Fibroblast of upper back skin (primary cell): ENCODE measurements around the gene RBMY1J.
"Not testable (repeated sequence)": the region's sequence is repeated elsewhere in the genome, so short reads cannot be mapped to it uniquely, and the experiment has no call there.

Source experiments
- DNase-seq: peaks from one replicate; pipeline ENCODE4 v3.0.0-alpha.2; 2013

RBMY1J gene

DNA sequence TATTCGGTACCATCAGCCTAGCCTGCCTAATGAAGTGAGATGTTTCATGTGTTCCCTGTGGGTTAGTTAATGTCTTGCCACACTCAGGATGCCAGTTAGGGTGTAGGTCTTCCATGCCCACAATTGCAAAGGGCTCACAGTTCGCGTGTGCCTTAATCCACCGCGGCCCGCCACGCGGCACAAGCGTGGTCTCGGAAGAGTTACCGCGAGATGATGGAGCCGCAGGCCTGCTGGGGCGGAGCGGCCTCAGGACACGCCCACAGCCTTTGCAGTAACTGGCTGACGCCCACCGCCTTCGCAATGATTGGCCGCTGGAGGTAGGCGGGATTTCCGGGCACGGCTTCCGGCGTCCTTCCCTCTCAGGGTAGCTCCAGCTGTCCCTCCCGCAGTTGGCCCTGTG lies at the start of gene RBMY1J:
Gene RBMY1J (plus strand): TSS at position 301 of the 400 bp plus-strand sequence. CDS start 2,038 bp downstream, outside the sequence.
- not testable (repeated sequence) for DNase-seq

DNA sequence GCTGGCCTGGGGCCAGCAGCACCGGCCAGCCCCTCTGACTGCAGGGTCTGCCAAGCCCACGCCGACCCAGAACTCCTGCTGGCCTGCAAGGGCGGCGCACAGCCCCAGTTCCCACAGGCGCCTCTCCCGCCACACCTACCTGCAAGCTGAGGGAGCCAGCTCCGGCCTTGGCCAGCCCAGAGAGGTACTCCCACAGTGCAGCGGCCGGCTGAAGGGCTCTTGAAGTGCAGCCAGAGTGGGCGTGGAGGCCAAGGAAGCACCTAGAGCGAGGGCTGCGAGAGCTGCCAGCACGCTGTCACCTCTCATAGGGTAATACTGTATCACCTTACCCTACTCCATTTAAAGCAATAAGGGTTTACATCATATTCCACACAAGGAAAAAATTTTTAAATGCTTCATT lies 35.8 kb upstream of the RBMY1J start:
- no peak for DNase-seq

DNA sequence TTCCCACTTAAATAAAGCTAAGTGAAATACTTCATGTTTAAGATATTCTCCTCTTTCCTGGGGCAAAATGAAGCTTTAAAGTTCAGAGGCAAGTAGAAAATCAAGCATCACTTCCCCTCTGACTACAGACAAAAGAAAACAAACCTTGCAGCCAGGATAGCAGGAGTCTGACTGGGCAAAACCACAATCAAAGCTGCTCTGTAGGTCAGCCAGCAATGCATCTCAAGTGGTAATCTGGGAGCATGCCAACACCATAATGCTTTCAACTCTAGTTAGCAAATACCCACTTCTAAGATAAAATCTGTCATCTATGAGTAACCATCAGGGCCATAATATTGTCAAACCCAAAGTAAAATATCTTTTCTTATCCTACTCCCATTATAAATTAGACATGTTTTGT lies 32.6 kb upstream of the RBMY1J start:
- no peak for DNase-seq

DNA sequence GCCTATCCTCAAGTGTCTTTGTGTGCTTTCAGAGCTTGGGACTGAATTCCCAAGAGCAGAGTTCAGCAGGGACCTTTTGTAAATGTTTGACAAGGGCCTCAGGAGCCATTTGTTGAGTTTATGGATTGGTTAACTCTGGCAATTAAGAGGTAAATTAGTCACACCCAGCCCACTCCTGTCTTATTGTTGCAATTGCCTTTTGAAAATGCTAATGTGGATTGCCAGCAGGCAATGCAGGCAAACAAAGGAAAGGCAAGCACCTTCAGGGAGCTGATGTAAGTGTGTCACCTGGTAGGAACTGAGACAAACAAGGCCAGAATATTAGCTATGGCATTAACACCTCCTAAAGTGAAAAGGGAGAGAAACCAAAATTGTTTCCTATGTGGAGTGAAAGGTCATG lies 29.7 kb upstream of the RBMY1J start:
- DNase-seq: no peak

DNA sequence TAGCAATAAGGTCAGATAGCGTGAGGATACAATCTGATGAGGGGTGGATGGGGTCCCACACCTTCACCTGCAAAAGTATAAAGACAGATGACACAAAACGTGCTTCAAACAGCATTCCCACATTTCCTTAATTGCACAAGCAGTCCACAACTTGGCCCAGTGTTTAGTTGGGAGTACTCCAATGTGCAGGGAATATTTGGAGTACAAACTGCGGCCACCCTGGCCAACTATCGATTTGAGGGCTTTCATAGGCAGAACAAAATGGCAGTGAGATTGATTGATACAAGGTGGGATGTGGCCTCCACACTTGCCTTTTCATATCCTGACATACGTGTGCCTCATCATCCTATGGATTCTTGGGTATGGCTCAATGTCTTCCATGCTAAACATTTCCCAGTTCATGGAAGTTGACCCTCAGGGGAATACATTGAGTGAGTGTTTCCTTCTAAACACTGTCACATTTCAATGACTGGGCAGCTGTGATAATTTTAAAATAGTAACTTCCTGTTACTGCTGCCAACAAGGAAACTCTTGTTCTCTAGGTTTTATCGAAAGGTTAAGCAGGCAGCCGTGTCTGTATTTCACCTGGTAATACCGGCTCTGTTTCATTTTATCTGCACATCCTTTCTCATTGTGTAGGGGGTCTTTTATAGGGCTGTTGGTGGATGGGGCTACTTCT lies 41.6 kb downstream of the RBMY1J start:
- DNase-seq: not testable (repeated sequence)

DNA sequence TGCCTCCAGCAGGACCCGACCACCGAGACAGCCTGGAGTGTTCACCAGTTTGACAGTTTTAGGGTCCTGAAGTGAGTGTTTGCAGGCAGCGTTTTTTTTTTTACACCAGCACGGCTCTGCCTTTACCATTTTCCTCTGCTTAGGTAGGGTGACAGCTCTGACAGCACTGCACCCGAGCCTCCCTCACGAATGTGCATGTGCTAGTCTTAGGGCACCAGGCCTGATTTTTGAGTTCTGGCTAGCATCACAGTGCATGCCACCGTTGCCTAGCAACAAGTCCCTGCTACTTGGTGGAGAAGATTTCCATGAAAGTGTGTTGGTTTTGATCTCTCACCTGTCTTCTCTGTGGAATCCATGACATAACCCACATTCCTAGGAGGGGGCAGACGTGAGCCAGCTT lies 52.3 kb downstream of the RBMY1J start:
- not testable (repeated sequence) for DNase-seq

DNA sequence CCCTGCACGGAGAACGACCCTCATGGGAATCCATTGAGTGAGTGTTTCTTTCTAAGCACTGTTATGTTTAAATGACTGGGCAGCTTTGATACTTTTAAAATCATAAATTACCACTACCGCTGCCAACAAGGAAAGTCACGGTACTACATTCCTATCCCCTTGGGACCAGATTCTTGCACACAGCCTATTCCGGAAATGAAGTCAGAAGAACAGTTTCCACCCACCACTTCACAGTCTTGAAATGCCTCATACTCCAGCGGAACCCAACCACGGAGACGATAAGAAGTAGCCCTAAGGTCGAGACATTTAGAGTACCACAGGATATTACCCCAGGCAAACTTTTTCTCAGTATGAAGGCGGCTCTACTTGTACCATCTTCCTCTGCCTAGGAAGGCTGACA lies 58.8 kb downstream of the RBMY1J start:
- not testable (repeated sequence) for DNase-seq
